HG03045 (cell line): ENCODE results near the gene POLD2.

Experiments used
- ATAC-seq: cut with Tn5 transposase; IDR thresholded peaks from one replicate; pipeline ENCODE4 v1.9.1; 2021; ENCODE audit warnings: mild to moderate bottlenecking, moderate library complexity; ENCODE audit not compliant: unreplicated experiment

POLD2 gene

GRCh38 chr7:44066494-44067063 lies 56.8 kb downstream of the POLD2 start:
- ATAC-seq, result no peak

- ATAC-seq, result no peak
Observed at GRCh38 chr7:44066111-44066460, 57.3 kb downstream of the POLD2 start.

- no peak for ATAC-seq
Observed at GRCh38 chr7:44065431-44066110, 57.8 kb downstream of the POLD2 start, which contains the start of gene PGAM2. Gene PGAM2, minus strand, starts transcription at chr7:44065567. Its CDS starts 38 bp downstream, at chr7:44065529.

GRCh38 chr7:44064791-44065430 lies 58.4 kb downstream of the POLD2 start:
- ATAC-seq, result no peak
